T follicular helper cell (primary cell): ENCODE results near the gene RNASE4.
A peak's percentile ranks its signal among the peaks of the same experiment; 100 is the strongest.

Source experiments
- DNase-seq: peaks from one replicate; pipeline ENCODE4 v3.0.0-alpha.2; 2020; ENCODE audit warnings: low read depth

Gene RNASE4

GRCh38 chr14:20675669-20676068, 8.7 kb upstream of the RNASE4 start:
- DNase-seq: no peak

- no peak for DNase-seq
Observed at GRCh38 chr14:20676072-20676471, 8.3 kb upstream of the RNASE4 start.

GRCh38 chr14:20679907-20680306, 4.5 kb upstream of the RNASE4 start:
- DNase-seq: no peak

GRCh38 chr14:20680363-20680762, 4.0 kb upstream of the RNASE4 start:
- DNase-seq: no peak

GRCh38 chr14:20680843-20681347, 3.5 kb upstream of the RNASE4 start:
- no peak for DNase-seq

- peak; percentile 83 for DNase-seq
Observed at GRCh38 chr14:20681348-20682126, 2.8 kb upstream of the RNASE4 start.

- DNase-seq: no peak
Observed at GRCh38 chr14:20682127-20682434, 2.3 kb upstream of the RNASE4 start.

GRCh38 chr14:20682435-20683124, 1.8 kb upstream of the RNASE4 start:
- DNase-seq: peak; percentile 75

- DNase-seq: peak; percentile 55
Observed at GRCh38 chr14:20683125-20683890, 1.1 kb upstream of the RNASE4 start.

GRCh38 chr14:20684662-20685456, 499 bp downstream of the RNASE4 start:
- no peak for DNase-seq

- no peak for DNase-seq
Observed at GRCh38 chr14:20686386-20687143, 2.2 kb downstream of the RNASE4 start.

GRCh38 chr14:20687362-20688166, 3.2 kb downstream of the RNASE4 start:
- DNase-seq: no peak

- no peak for DNase-seq
Observed at GRCh38 chr14:20688167-20688839, 3.9 kb downstream of the RNASE4 start, which contains the start of gene ANG. Gene ANG (plus strand): TSS chr14:20688764. CDS start chr14:20693565, 4,801 bp downstream.

- peak; percentile 12 for DNase-seq
Observed at GRCh38 chr14:20690848-20691640, 6.7 kb downstream of the RNASE4 start.

- DNase-seq: no peak
Observed at GRCh38 chr14:20692116-20692751, 7.9 kb downstream of the RNASE4 start.

GRCh38 chr14:20696764-20697163, 12.4 kb downstream of the RNASE4 start:
- DNase-seq: no peak

GRCh38 chr14:20697273-20698017, 13.1 kb downstream of the RNASE4 start:
- peak; percentile 52 for DNase-seq

- no peak for DNase-seq
Observed at GRCh38 chr14:20698018-20698329, 13.6 kb downstream of the RNASE4 start.
